Motor neuron (in vitro differentiated cells): Measurements from ENCODE around the gene TMEM266. TPM values are rescaled to one million over a fixed set of nuclear protein-coding genes. Genes with fewer than 3 reads are reported as not detected.

Experiments
- ATAC-seq, 8 experiments: fragments of 200-7000 bp; cut with Tn5 transposase; replicated peaks in 6 of 8; 2 replicates each; pipeline ENCODE4 v1.8.0; 2021; ENCODE audit warnings: mild to moderate bottlenecking in 8 of 8, moderate library complexity in 8 of 8
- H3K27ac ChIP-seq, 2 donors: fragments of 250-450 bp; sonication (Bioruptor Pico); 2 replicates each; pipeline ENCODE4 v1.9.0; 2021; ENCODE audit warnings: antibody characterized with exemption in 2 of 2, mild to moderate bottlenecking in 2 of 2, moderate library complexity in 1 of 2
- H3K4me1 ChIP-seq, 2 donors: fragments of 250-450 bp; sonication (Bioruptor Pico); replicated peaks in 1 of 2; 2 replicates each; pipeline ENCODE4 v1.6.1; 2021; ENCODE audit warnings: antibody characterized with exemption in 2 of 2, mild to moderate bottlenecking in 2 of 2, moderate library complexity in 1 of 2
- H3K4me3 ChIP-seq, 5 donors: fragments of 250-450 bp; sonication (Bioruptor Pico); 2 replicates each; pipeline ENCODE4 v1.9.0; 2021; ENCODE audit warnings: antibody characterized with exemption in 5 of 5, mild to moderate bottlenecking in 5 of 5, moderate library complexity in 4 of 5
- WGBS, 10 experiments: fragments of 450-650 bp; shearing (Covaris generic); methylation state at CpG; one replicate each; pipeline ENCODE4 v1.0.0; 2022; 5-methylcytosine and 5-hydroxymethylcytosine counted together
- in situ Hi-C, 9 experiments: fragments of 400-800 bp; cut with MboI; loops; one replicate each; pipeline ENCODE4 v1.15.0; 2021; ENCODE audit warnings: low sequenced_read_pairs in 9 of 9, low pct_unique_long_range_greater_than_20kb in 2 of 9; ENCODE audit not compliant: unreplicated experiment in 9 of 9
- total RNA-seq, 8 experiments: library from RNA; unstranded; fragments of 300-600 nt; gene quantifications; 2 replicates each; pipeline versions ENCODE4 v1.2.3 to v1.2.4, GENCODE V29; 2022

Gene TMEM266
- total RNA-seq, 8 experiments from 2014 or later: 0.88 to 3.9 (median 2.1) TPM

- Histone ChIP-seq H3K4me3 (no peak overlapping the region), H3K4me1 (no peaks in the 10 kb centered on the region), H3K27ac (no peak overlapping the region)
- 0 to 100% (median 60%) methylated on average over 1 to 7 of the region's 15 CpGs; no CpG with 5 or more reads in 1 of the 10 experiments for WGBS, 10 experiments
- ATAC-seq: no peak
- in situ Hi-C loops: no loop called here
Measured at GRCh38 chr15:76116138-76116885, 56.5 kb downstream of the TMEM266 start.

GRCh38 chr15:76117181-76117580, 57.4 kb downstream of the TMEM266 start:
- no peaks in the 10 kb centered on the region for H3K4me1 ChIP-seq
- ATAC-seq: no peak
- WGBS, 10 experiments: 35 to 100% (median 74%) methylated on average over 1 to 9 of the region's 9 CpGs
- no peak overlapping the region for H3K4me3 ChIP-seq
- no peak overlapping the region for H3K27ac ChIP-seq
- in situ Hi-C loops: no loop called here

- Histone ChIP-seq H3K4me1 (no peaks in the 10 kb centered on the region), H3K4me3 (no peak overlapping the region), H3K27ac (no peak overlapping the region)
- WGBS, 10 experiments: 20 to 100% (median 87%) methylated on average over 1 to 3 of the region's 6 CpGs; no CpG with 5 or more reads in 4 of the 10 experiments
- no peak for ATAC-seq
- in situ Hi-C loops: no loop called here
Measured at GRCh38 chr15:76118767-76119166, 59.0 kb downstream of the TMEM266 start.

GRCh38 chr15:76123031-76123430, 63.2 kb downstream of the TMEM266 start:
- in situ Hi-C loops: no loop called here
- no peak for ATAC-seq
- H3K4me1 ChIP-seq: no peaks in the 10 kb centered on the region
- H3K4me3 ChIP-seq: no peak overlapping the region
- no peak overlapping the region for H3K27ac ChIP-seq

- no peak for ATAC-seq
- Histone ChIP-seq H3K4me1 (no peaks in the 10 kb centered on the region), H3K27ac (no peak overlapping the region), H3K4me3 (no peak overlapping the region)
- WGBS, 10 experiments: 50 to 100% (median 63%) methylated on average over 1 to 2 of the region's 2 CpGs; no CpG with 5 or more reads in 4 of the 10 experiments
- in situ Hi-C loops: loop anchor here in 1 of 9 experiments (25.0 kb wide), 1 partner anchor 315 kb away; no protein-coding TSS in a partner anchor
Measured at GRCh38 chr15:76127169-76127568, 67.4 kb downstream of the TMEM266 start.

GRCh38 chr15:76127880-76128279, 68.1 kb downstream of the TMEM266 start:
- no peak for ATAC-seq
- WGBS, 10 experiments: 0 to 66% (median 51%) methylated on average over 1 to 4 of the region's 4 CpGs; no CpG with 5 or more reads in 3 of the 10 experiments
- in situ Hi-C loops: loop anchor here in 1 of 9 experiments (25.0 kb wide), 1 partner anchor 316 kb away; no protein-coding TSS in a partner anchor
- Histone ChIP-seq H3K4me3 (no peak overlapping the region), H3K4me1 (no peaks in the 10 kb centered on the region), H3K27ac (no peak overlapping the region)

- in situ Hi-C loops: loop anchor here in 1 of 9 experiments (10.0 to 25.0 kb wide), 2 partner anchors 80 to 322 kb away; partner anchors contain the start of gene TMEM266
- WGBS, 10 experiments: 0 to 100% (median 83%) methylated on average over 1 of the region's 1 CpG; no CpG with 5 or more reads in 3 of the 10 experiments
- no peak overlapping the region for H3K27ac ChIP-seq
- no peak for ATAC-seq
- no peak overlapping the region for H3K4me3 ChIP-seq
- no peaks in the 10 kb centered on the region for H3K4me1 ChIP-seq
Measured at GRCh38 chr15:76134537-76134936, 74.8 kb downstream of the TMEM266 start.

GRCh38 chr15:76135516-76135915, 75.7 kb downstream of the TMEM266 start:
- WGBS, 10 experiments: 13 to 100% (median 77%) methylated on average over 1 to 2 of the region's 2 CpGs
- Histone ChIP-seq H3K4me1 (no peaks in the 10 kb centered on the region), H3K4me3 (no peak overlapping the region), H3K27ac (no peak overlapping the region)
- no peak for ATAC-seq
- in situ Hi-C loops: loop anchor here in 1 of 9 experiments (10.0 to 25.0 kb wide), 2 partner anchors 81 to 323 kb away; partner anchors contain the start of gene TMEM266

GRCh38 chr15:76138436-76138835, 78.7 kb downstream of the TMEM266 start:
- no peak overlapping the region for H3K4me3 ChIP-seq
- ATAC-seq: no peak
- in situ Hi-C loops: loop anchor here in 1 of 9 experiments (10.0 to 25.0 kb wide), 2 partner anchors 84 to 326 kb away; partner anchors contain the start of gene TMEM266

GRCh38 chr15:76139368-76140073, 79.7 kb downstream of the TMEM266 start:
- in situ Hi-C loops: loop anchor here in 1 of 9 experiments (10.0 to 25.0 kb wide), 2 partner anchors 85 to 327 kb away; partner anchors contain the start of gene TMEM266
- H3K4me3 ChIP-seq: no peak overlapping the region
- WGBS, 10 experiments: 17 to 66% (median 30%) methylated on average over 1 to 10 of the region's 16 CpGs; no CpG with 5 or more reads in 2 of the 10 experiments
- no peak overlapping the region for H3K27ac ChIP-seq
- ATAC-seq: peak; percentile 63 to 97 (median 78)
- H3K4me1 ChIP-seq: peaks cover 0 to 6% of the 10 kb centered on the region in 2 donors

More at GRCh38 chr15:76138436-76138835, 78.7 kb downstream of the TMEM266 start:
- peaks cover 0 to 5% of the 10 kb centered on the region in 2 donors for H3K4me1 ChIP-seq
- 19 to 100% (median 67%) methylated on average over 1 to 3 of the region's 5 CpGs; no CpG with 5 or more reads in 1 of the 10 experiments for WGBS, 10 experiments
- H3K27ac ChIP-seq: no peak overlapping the region

GRCh38 chr15:76140074-76140464, 80.3 kb downstream of the TMEM266 start:
- in situ Hi-C loops: loop anchor here in 1 of 9 experiments (25.0 kb wide), 1 partner anchor 328 kb away; no protein-coding TSS in a partner anchor
- peaks cover 0 to 6% of the 10 kb centered on the region in 2 donors for H3K4me1 ChIP-seq
- no peak overlapping the region for H3K27ac ChIP-seq
- H3K4me3 ChIP-seq: no peak overlapping the region
- 7 to 64% (median 45%) methylated on average over 3 to 11 of the region's 14 CpGs; no CpG with 5 or more reads in 1 of the 10 experiments for WGBS, 10 experiments
- ATAC-seq: no peak

- no peak overlapping the region for H3K4me3 ChIP-seq
- H3K27ac ChIP-seq: no peak overlapping the region
- 0 to 80% (median 60%) methylated on average over 1 to 2 of the region's 5 CpGs; no CpG with 5 or more reads in 1 of the 10 experiments for WGBS, 10 experiments
- ATAC-seq: peak in 3 of 8 experiments; percentile 19 to 65 (median 34)
- in situ Hi-C loops: loop anchor here in 1 of 9 experiments (25.0 kb wide), 1 partner anchor 335 kb away; no protein-coding TSS in a partner anchor
- peaks cover 0 to 6% of the 10 kb centered on the region in 2 donors for H3K4me1 ChIP-seq
Measured at GRCh38 chr15:76146812-76147211, 87.0 kb downstream of the TMEM266 start.
